Keratinocyte (primary cell): ENCODE measurements around the gene PSME3. TPM values are rescaled to one million over a fixed set of nuclear protein-coding genes. Genes with fewer than 3 reads are reported as not detected.

ENCODE experiments used
- DNase-seq: peaks from one replicate; pipeline ENCODE4 v3.0.0-alpha.2; 2011; ENCODE audit warnings: low read depth, missing footprints, low spot score
- FAIRE-seq: peaks from 2 replicates; lab custom pipeline; 2011; peaks lifted over from hg19 to GRCh38; lab: Jason Lieb, UNC
- H2AFZ ChIP-seq: 2 replicates; pipeline ENCODE4 v1.6.0; 2012; ENCODE audit warnings: low read length, control low read depth, inconsistent platforms; ENCODE audit not compliant: control insufficient read depth
- H3K27ac ChIP-seq: 2 replicates; pipeline ENCODE4 v1.5.1; 2011; ENCODE audit warnings: low read length; ENCODE audit not compliant: control insufficient read depth, insufficient read depth
- H3K27me3 ChIP-seq: 3 replicates; pipeline ENCODE4 v1.6.0; 2011; ENCODE audit warnings: low read length; ENCODE audit not compliant: control insufficient read depth, insufficient read depth; ENCODE audit errors: extremely low read depth
- H3K36me3 ChIP-seq, 2 experiments: 2 replicates in 1 of 2; 3 replicates in 1 of 2; pipeline ENCODE4 v1.5.1; 2011; ENCODE audit warnings: low read length in 2 of 2, mild to moderate bottlenecking in 1 of 2; ENCODE audit not compliant: control insufficient read depth in 2 of 2, insufficient read depth in 2 of 2; ENCODE audit errors: extremely low read depth in 1 of 2
- H3K4me1 ChIP-seq: 3 replicates; pipeline ENCODE4 v1.5.1; 2011; ENCODE audit warnings: low read length; ENCODE audit not compliant: control insufficient read depth, insufficient read depth; ENCODE audit errors: extremely low read depth
- H3K4me2 ChIP-seq: 3 replicates; pipeline ENCODE4 v1.6.0; 2011; ENCODE audit warnings: low read depth, low read length; ENCODE audit not compliant: control insufficient read depth, insufficient read depth; ENCODE audit errors: extremely low read depth
- H3K4me3 ChIP-seq, 3 experiments: fragments of 200-600 bp in 1 of 3; sonication (generic) in 1 of 3; 2 replicates in 2 of 3; 3 replicates in 1 of 3; pipeline ENCODE4 v1.5.1; 2011 to 2016; ENCODE audit warnings: low read length in 3 of 3, mild to moderate bottlenecking in 3 of 3, control low read depth in 2 of 3, inconsistent platforms in 1 of 3, low read depth in 1 of 3, mixed read lengths in 1 of 3, mixed run types in 1 of 3, moderate library complexity in 1 of 3; ENCODE audit not compliant: control insufficient read depth in 2 of 3, insufficient read depth in 2 of 3; ENCODE audit errors: extremely low read depth in 1 of 3
- H3K79me2 ChIP-seq: 2 replicates; pipeline ENCODE4 v1.6.0; 2012; ENCODE audit warnings: low read length; ENCODE audit not compliant: control insufficient read depth, insufficient read depth
- H3K9ac ChIP-seq: 3 replicates; pipeline ENCODE4 v1.6.0; 2011; ENCODE audit warnings: low read length; ENCODE audit not compliant: control insufficient read depth, insufficient read depth; ENCODE audit errors: extremely low read depth
- H3K9me1 ChIP-seq: 3 replicates; pipeline ENCODE4 v1.6.0; 2011; ENCODE audit warnings: low read length; ENCODE audit not compliant: control insufficient read depth, insufficient read depth; ENCODE audit errors: extremely low read depth
- H3K9me3 ChIP-seq: 2 replicates; pipeline ENCODE4 v1.5.1; 2012; ENCODE audit warnings: low read depth, low read length; ENCODE audit not compliant: control insufficient read depth
- H4K20me1 ChIP-seq: 3 replicates; pipeline ENCODE4 v1.6.0; 2011; ENCODE audit warnings: low read length; ENCODE audit not compliant: control insufficient read depth, insufficient read depth; ENCODE audit errors: extremely low read depth
- EZH2 ChIP-seq: IDR thresholded peaks from one replicate; pipeline ENCODE4 v1.6.1; 2012; ENCODE audit warnings: inconsistent platforms, mild to moderate bottlenecking, low read length, moderate library complexity
- dilution Hi-C: fragments of 300-500 bp; cut with MboI; formaldehyde crosslinking; loops from one replicate; pipeline ENCODE4 v1.7.0; 2020; ENCODE audit warnings: low sequenced_read_pairs; ENCODE audit not compliant: extremely low pct_ligation_motif_present
- polyA plus RNA-seq, 5 experiments: library from polyadenylated mRNA; depleted of rRNA in 3 of 5; stranded (reverse) in 3 of 5; stranded (forward) in 1 of 5; unstranded in 1 of 5; fragments of >200 nt; gene quantifications; 1 replicate in 1 of 5; 2 replicates in 3 of 5; 3 replicates in 1 of 5; pipeline versions ENCODE4 v1.2.1 to v1.2.3, GENCODE V29; 2011 to 2012; ENCODE audit warnings: missing spikeins in 2 of 5, low read depth in 1 of 5, low replicate concordance in 1 of 5
- TF ChIP-seq, protein P1 (sequence below), 3 experiments: IDR thresholded peaks in 1 of 3; conservative IDR thresholded peaks in 1 of 3; optimal IDR thresholded peaks in 1 of 3; 2 replicates in 2 of 3; 3 replicates in 1 of 3; pipeline versions ENCODE3 to v1.5.1; 2011; ENCODE audit warnings: low read length in 3 of 3, mild to moderate bottlenecking in 3 of 3, moderate library complexity in 2 of 3, control low read depth in 1 of 3, inconsistent platforms in 1 of 3; ENCODE audit not compliant: insufficient read depth in 2 of 3; ENCODE audit errors: extremely low read depth in 1 of 3

Gene PSME3
- polyA plus RNA-seq, 1 donor (not counting 4 experiments of a cell fraction or from before 2014, with no cell fraction given), result 190 TPM

DNA sequence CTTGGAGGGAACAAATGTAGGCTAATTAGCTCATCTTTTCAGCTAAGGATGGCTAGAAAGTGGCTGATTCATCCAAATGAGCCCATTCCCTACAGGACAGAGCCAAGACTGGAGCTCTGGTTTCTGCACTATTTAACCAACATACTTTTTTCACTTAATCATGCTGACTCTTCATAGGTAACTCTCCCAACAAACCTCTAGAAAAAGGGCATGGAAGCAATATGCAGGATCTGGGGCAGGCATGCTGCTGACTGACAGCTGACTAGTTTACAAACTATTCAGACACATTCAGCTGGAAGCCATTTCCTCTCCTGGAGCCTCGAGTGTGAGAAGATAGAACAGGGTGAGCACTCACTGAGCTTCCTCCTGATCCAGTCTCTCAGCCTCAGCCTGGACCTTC lies 15.3 kb upstream of the PSME3 start:
- Histone ChIP-seq H3K36me3 (peaks cover 40 to 45% of the 10 kb centered on the region in 2 experiments), H2AFZ (no peak overlapping the region), H3K4me2 (no peak overlapping the region), H4K20me1 (no peaks in the 10 kb centered on the region), H3K9me1 (no peaks in the 10 kb centered on the region), H3K4me3 (no peak overlapping the region), H3K9ac (no peak overlapping the region), H3K4me1 (peaks cover 2% of the 10 kb centered on the region), H3K27me3 (no peaks in the 10 kb centered on the region), H3K9me3 (no peaks in the 10 kb centered on the region), H3K79me2 (peaks cover 14% of the 10 kb centered on the region), H3K27ac (no peak overlapping the region)
- dilution Hi-C loops, result no loop called here
- no peak for TF ChIP-seq EZH2
- TF ChIP-seq, protein P1, sequence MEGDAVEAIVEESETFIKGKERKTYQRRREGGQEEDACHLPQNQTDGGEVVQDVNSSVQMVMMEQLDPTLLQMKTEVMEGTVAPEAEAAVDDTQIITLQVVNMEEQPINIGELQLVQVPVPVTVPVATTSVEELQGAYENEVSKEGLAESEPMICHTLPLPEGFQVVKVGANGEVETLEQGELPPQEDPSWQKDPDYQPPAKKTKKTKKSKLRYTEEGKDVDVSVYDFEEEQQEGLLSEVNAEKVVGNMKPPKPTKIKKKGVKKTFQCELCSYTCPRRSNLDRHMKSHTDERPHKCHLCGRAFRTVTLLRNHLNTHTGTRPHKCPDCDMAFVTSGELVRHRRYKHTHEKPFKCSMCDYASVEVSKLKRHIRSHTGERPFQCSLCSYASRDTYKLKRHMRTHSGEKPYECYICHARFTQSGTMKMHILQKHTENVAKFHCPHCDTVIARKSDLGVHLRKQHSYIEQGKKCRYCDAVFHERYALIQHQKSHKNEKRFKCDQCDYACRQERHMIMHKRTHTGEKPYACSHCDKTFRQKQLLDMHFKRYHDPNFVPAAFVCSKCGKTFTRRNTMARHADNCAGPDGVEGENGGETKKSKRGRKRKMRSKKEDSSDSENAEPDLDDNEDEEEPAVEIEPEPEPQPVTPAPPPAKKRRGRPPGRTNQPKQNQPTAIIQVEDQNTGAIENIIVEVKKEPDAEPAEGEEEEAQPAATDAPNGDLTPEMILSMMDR (optimal IDR thresholded peaks at IDR 0.05 in 1 of 3, IDR thresholded peaks at IDR 0.05 in 1 of 3, conservative IDR thresholded peaks at IDR 0.05 in 1 of 3; ENCODE audit: extremely low read depth in 1 of 3, insufficient read depth in 2 of 3, low read length in 3 of 3), result no peak
- FAIRE-seq (no peak), DNase-seq (no peak)

DNA sequence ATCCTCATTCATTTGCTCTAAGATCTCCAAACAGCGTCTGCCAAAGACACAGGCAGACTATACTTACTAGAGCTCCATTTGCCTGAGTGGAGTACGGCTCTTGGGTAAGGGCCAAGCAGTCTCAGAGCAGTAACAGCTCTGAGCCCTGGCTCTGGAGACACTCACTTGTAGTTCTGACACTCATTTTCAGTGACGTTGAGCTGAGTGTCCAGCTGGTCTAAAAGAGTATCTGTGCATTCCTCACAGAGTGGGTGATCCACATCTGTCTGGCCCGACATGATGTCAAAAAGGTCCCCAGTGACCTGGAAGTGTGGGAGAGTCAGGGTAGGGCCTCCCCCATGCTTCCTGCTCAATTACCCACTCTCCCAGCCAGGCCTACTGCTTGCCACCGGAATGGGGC lies 14.8 kb upstream of the PSME3 start:
- Histone ChIP-seq H3K27ac (no peak overlapping the region), H3K4me1 (peaks cover 6% of the 10 kb centered on the region), H3K36me3 (peaks cover 40 to 45% of the 10 kb centered on the region in 2 experiments), H2AFZ (no peak overlapping the region), H3K9me1 (no peaks in the 10 kb centered on the region), H3K9me3 (no peaks in the 10 kb centered on the region), H3K4me2 (no peak overlapping the region), H4K20me1 (no peaks in the 10 kb centered on the region), H3K4me3 (no peak overlapping the region), H3K9ac (no peak overlapping the region), H3K27me3 (no peaks in the 10 kb centered on the region), H3K79me2 (peaks cover 19% of the 10 kb centered on the region)
- FAIRE-seq, result no peak
- no peak for DNase-seq
- no peak for TF ChIP-seq EZH2
- TF ChIP-seq, protein P1 (optimal IDR thresholded peaks at IDR 0.05 in 1 of 3, IDR thresholded peaks at IDR 0.05 in 1 of 3, conservative IDR thresholded peaks at IDR 0.05 in 1 of 3; ENCODE audit: extremely low read depth in 1 of 3, insufficient read depth in 2 of 3, low read length in 3 of 3), result no peak
- dilution Hi-C loops, result no loop called here
